Common myeloid progenitor, CD34-positive (primary cell): ENCODE data around the gene BCLAF1.

Source experiments
- CTCF ChIA-PET: fragments of 350-600 bp; sonication (Branson Sonifier 250); formaldehyde crosslinking; loops from one replicate; lab custom pipeline; 2021; ENCODE audit warnings: antibody characterized with exemption; lab: Charles Lee
- POLR2A ChIA-PET: fragments of 350-600 bp; sonication (Branson Sonifier 250); formaldehyde crosslinking; loops from one replicate; lab custom pipeline; 2021; ENCODE audit warnings: antibody characterized with exemption; lab: Charles Lee
- DNase-seq, 3 donors: peaks; one replicate each; pipeline versions ENCODE4 v3.0.0 to v3.0.0-alpha.2; 2013
- H3K27ac ChIP-seq, 2 experiments: 1 replicate in 1 of 2; 2 replicates in 1 of 2; pipeline ENCODE4 v1.7.0; 2013; ENCODE audit warnings: inconsistent platforms in 2 of 2, low read length in 2 of 2, mild to moderate bottlenecking in 2 of 2, low read depth in 1 of 2, moderate library complexity in 1 of 2; ENCODE audit not compliant: severe bottlenecking in 2 of 2, insufficient read depth in 1 of 2, poor library complexity in 1 of 2
- H3K27me3 ChIP-seq, 5 experiments: replicated peaks in 2 of 5; 1 replicate in 3 of 5; 2 replicates in 2 of 5; pipeline versions ENCODE4 v1.6.1 to v1.7.0; 2013; ENCODE audit warnings: low read length in 4 of 5, mild to moderate bottlenecking in 2 of 5, moderate library complexity in 2 of 5, inconsistent platforms in 1 of 5; ENCODE audit not compliant: insufficient read depth in 5 of 5, control insufficient read depth in 4 of 5
- H3K36me3 ChIP-seq, 4 experiments: 1 replicate in 2 of 4; 2 replicates in 2 of 4; pipeline versions ENCODE4 v1.6.1 to v1.7.0; 2013; ENCODE audit warnings: low read length in 3 of 4, control low read depth in 1 of 4, mild to moderate bottlenecking in 1 of 4; ENCODE audit not compliant: control insufficient read depth in 4 of 4, insufficient read depth in 4 of 4
- H3K4me1 ChIP-seq, 4 experiments: 1 replicate in 3 of 4; 2 replicates in 1 of 4; pipeline versions ENCODE4 v1.6.1 to v1.7.1; 2013; ENCODE audit warnings: low read length in 3 of 4, mild to moderate bottlenecking in 3 of 4, control low read depth in 1 of 4, inconsistent platforms in 1 of 4, moderate library complexity in 1 of 4; ENCODE audit not compliant: control insufficient read depth in 4 of 4, insufficient read depth in 4 of 4; ENCODE audit errors: control extremely low read depth in 1 of 4
- H3K4me3 ChIP-seq, 7 experiments: 1 replicate in 4 of 7; 2 replicates in 3 of 7; pipeline versions ENCODE4 v1.5.1 to v1.7.0; 2013; ENCODE audit warnings: mild to moderate bottlenecking in 7 of 7, low read length in 6 of 7, moderate library complexity in 6 of 7, inconsistent platforms in 2 of 7, low read depth in 2 of 7, control low read depth in 1 of 7; ENCODE audit not compliant: insufficient read depth in 4 of 7, control insufficient read depth in 1 of 7; ENCODE audit errors: extremely low read depth in 1 of 7
- H3K9me3 ChIP-seq, 5 experiments: 1 replicate in 4 of 5; 2 replicates in 1 of 5; pipeline versions ENCODE4 v1.6.1 to v1.7.1; 2013; ENCODE audit warnings: low read length in 4 of 5, mild to moderate bottlenecking in 2 of 5, inconsistent platforms in 1 of 5, low read depth in 1 of 5, moderate library complexity in 1 of 5; ENCODE audit not compliant: control insufficient read depth in 4 of 5, insufficient read depth in 2 of 5; ENCODE audit errors: control extremely low read depth in 1 of 5
- WGBS: methylation state at CpG from one replicate; pipeline ENCODE4 v1.1.5; 2013; ENCODE audit not compliant: insufficient coverage; 5-methylcytosine and 5-hydroxymethylcytosine counted together

Gene BCLAF1

DNA sequence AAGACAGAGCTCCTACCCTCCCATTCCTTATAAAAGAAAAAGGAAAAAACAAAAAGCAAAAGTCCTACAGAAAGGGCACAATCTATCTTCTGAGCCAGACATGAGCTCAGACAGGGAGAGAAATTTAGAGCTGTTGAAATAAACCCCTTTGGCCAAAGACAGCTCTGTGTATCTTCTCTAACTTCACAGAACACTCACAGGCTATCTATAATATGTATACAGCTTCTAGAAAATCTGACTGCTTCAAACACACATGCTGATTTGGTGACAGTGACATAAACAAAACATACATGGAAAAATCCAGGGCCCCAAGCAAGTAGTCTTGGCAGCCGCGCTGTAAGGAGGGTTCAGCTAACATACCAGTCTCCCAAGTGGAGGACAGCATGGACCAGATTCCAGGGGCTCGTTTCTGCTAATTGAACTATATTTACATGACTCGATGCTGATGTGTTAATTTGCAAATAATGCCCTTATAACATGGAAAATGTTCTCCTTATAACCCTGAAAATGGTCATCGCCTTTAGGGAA, 76.6 kb downstream of the BCLAF1 start:
- no peaks in the 10 kb centered on the region for H3K27me3 ChIP-seq
- CTCF ChIA-PET, result no interaction called here
- no peaks in the 10 kb centered on the region for H3K36me3 ChIP-seq
- DNase-seq, result no peak
- H3K9me3 ChIP-seq, result no peaks in the 10 kb centered on the region
- WGBS, result 97% methylated on average over 5 of the region's 5 CpGs
- H3K4me3 ChIP-seq, result no peak overlapping the region
- POLR2A ChIA-PET, result no interaction called here
- no peak overlapping the region for H3K27ac ChIP-seq
- H3K4me1 ChIP-seq, result no peaks in the 10 kb centered on the region

DNA sequence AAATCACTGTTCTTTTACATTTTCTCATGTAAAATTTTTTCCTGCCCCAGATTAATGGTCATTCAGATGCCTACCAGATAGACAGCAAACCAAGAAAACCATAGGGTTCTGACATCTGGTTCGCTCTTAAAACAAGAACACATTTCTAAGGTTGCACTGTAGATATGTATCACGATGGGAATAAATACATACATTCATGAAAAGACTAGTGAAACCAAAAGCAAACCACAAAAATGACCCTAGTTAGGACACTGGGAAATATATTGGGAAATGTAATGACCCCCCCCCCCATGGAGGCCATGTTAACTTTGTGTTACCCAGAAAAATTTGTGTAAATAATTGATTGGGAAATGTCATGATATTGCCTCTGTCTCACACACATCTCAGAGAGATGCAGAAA, 77.0 kb downstream of the BCLAF1 start:
- Histone ChIP-seq H3K27ac (no peak overlapping the region), H3K9me3 (no peaks in the 10 kb centered on the region), H3K27me3 (no peaks in the 10 kb centered on the region), H3K4me1 (no peaks in the 10 kb centered on the region), H3K4me3 (no peak overlapping the region), H3K36me3 (no peaks in the 10 kb centered on the region)
- WGBS, result no CpG with 5 or more reads among the region's 2 CpGs
- CTCF ChIA-PET, result no interaction called here
- POLR2A ChIA-PET, result no interaction called here
- DNase-seq, result no peak

DNA sequence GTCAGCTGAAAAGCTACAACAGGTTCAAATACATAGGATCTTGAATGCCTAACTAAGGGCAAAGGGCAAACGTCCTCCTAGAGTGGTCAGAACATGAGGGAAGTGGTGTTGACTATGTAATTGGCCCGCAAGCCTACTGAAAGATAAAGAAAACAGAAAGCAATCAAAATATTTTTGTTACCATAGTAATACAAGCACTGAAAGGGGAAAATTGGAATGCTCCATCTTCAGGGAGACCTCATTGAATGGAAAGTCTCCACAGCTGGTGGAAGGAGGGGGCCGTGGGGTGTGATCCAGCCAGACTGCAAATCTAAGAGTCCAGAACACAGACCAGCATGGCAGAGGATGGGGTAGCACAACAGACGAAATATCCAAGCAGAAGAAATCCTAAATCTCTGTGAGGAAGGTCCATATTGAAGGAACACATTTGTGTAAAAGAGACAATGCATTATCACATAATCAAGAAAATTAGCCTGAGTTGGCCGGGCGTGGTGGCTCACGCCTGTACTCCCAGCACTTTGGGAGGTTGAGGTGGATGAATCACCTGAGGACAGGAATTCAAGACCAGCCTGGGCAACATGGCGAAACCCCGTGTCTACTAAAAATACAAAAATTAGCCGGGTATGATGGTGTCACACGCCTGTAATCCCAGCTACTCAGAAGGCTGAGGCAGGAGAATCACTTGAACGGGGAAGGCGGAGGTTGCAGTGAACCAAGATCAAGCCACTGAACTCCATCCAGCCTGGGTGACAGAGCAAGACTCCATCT, 79.1 kb downstream of the BCLAF1 start:
- Histone ChIP-seq H3K27me3 (no peaks in the 10 kb centered on the region), H3K36me3 (no peaks in the 10 kb centered on the region), H3K4me3 (no peak overlapping the region), H3K27ac (no peak overlapping the region), H3K9me3 (no peaks in the 10 kb centered on the region), H3K4me1 (no peaks in the 10 kb centered on the region)
- WGBS, result 96% methylated on average over 8 of the region's 13 CpGs
- no peak for DNase-seq
- ChIA-PET POLR2A (no interaction called here), CTCF (no interaction called here)

DNA sequence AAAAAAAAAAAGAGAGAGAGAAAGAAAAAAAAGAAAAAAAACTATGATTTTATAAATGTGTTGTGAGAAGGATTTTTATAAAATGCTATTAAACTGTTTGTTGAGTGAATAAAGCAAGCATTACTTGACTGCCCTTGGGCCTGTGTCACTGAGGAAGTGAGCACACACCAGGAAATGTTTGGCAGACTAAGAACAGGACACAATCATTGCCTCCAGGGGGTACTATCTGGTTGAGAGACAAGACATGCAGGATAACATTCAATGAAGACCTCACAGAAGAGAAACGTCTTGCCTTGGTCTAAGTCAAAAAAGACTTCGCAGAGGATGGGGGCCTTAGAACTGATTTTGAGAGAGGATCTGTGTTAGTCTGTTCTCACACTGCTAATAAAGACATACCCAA, 80.2 kb downstream of the BCLAF1 start:
- no peaks in the 10 kb centered on the region for H3K36me3 ChIP-seq
- no peaks in the 10 kb centered on the region for H3K4me1 ChIP-seq
- no peak overlapping the region for H3K27ac ChIP-seq
- CTCF ChIA-PET, result no interaction called here
- H3K4me3 ChIP-seq, result no peak overlapping the region
- no peaks in the 10 kb centered on the region for H3K9me3 ChIP-seq
- no peaks in the 10 kb centered on the region for H3K27me3 ChIP-seq
- no peak for DNase-seq
- POLR2A ChIA-PET, result no interaction called here
- 100% methylated on average over 1 of the region's 2 CpGs for WGBS

DNA sequence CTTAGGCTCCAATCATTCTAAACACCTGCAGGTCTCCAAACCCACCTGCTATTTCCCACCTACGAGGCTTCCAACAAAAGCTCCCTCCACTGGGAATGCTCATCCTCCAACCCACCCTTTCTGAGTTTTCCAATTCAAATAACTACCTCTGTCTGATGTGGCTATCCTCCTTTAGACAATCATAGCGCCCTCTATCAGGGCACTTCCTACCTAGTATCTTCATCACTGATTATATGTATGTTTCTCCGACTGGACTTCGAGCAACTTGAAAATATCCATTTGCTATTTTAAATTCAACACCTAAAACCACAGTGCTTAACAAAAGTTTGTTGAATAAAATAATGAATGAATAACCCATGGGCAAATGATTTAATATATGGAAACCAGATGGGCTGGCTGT, 80.9 kb downstream of the BCLAF1 start:
- CTCF ChIA-PET, result no interaction called here
- POLR2A ChIA-PET, result no interaction called here

More for the DNA sequence above, 80.9 kb downstream of the BCLAF1 start:
- no peak for DNase-seq
- H3K4me3 ChIP-seq, result no peak overlapping the region
- 100% methylated on average over 1 of the region's 4 CpGs for WGBS
- H3K27ac ChIP-seq, result no peak overlapping the region
- no peaks in the 10 kb centered on the region for H3K27me3 ChIP-seq
- no peaks in the 10 kb centered on the region for H3K4me1 ChIP-seq
- H3K9me3 ChIP-seq, result no peaks in the 10 kb centered on the region
- H3K36me3 ChIP-seq, result no peaks in the 10 kb centered on the region
